ENCODE results near the gene MTERF2. TPM values are rescaled to one million over a fixed set of nuclear protein-coding genes. Genes with fewer than 3 reads are reported as not detected.

MTERF2 gene
- total and polyA plus RNA-seq, 4 donors, result 4.8 to 41.4 (median 14.1) TPM

DNA sequence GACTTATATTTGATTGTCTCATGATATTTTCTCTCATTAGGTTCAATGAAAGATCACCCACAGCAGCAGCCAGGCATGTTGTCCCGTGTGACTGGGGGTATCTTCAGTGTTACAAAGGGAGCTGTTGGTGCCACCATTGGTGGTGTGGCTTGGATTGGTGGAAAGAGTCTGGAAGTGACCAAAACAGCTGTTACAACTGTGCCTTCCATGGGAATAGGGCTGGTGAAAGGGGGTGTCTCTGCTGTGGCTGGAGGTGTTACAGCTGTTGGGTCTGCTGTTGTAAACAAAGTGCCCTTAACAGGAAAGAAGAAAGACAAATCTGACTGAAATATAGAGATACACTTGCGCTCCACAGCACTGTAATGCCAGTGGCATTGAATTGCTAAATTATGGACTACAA is 15.9 kb downstream of the MTERF2 start:
- H3K27ac ChIP-seq (ENCODE audit: low read depth in 1 of 2, low read length in 1 of 2), result no peak overlapping the region
- H3K36me3 ChIP-seq (ENCODE audit: control insufficient read depth in 4 of 4, insufficient read depth in 4 of 4, low read length in 4 of 4), result peaks cover 5 to 57% (median 14%) of the 10 kb centered on the region in 4 donors

GRCh38 chr12:106964526-106964925 is 22.4 kb downstream of the MTERF2 start:
- Histone ChIP-seq H3K27ac (ENCODE audit: low read depth in 1 of 2, low read length in 1 of 2) (no peak overlapping the region), H3K27me3 (ENCODE audit: control insufficient read depth in 3 of 3, insufficient read depth in 3 of 3, low read length in 2 of 3) (no peaks in the 10 kb centered on the region), H3K4me1 (ENCODE audit: control insufficient read depth in 5 of 5, insufficient read depth in 5 of 5, low read length in 5 of 5) (peaks cover 0 to 4% (median 0%) of the 10 kb centered on the region in 5 donors), H3K9me3 (ENCODE audit: control insufficient read depth in 4 of 4, insufficient read depth in 3 of 4, low read length in 3 of 4) (no peaks in the 10 kb centered on the region), H3K9ac (ENCODE audit: insufficient read depth in 1 of 2, low read length in 2 of 2) (no peak overlapping the region), H3K4me3 (no peak overlapping the region), H3K36me3 (ENCODE audit: control insufficient read depth in 4 of 4, insufficient read depth in 4 of 4, low read length in 4 of 4) (peaks cover 4 to 33% (median 8%) of the 10 kb centered on the region in 4 donors)
- no peak for DNase-seq
- no peak for TF ChIP-seq CTCF (IDR thresholded peaks at IDR 0.05; ENCODE audit: control extremely low read depth, extremely low read depth)
- no peak for ATAC-seq (ENCODE audit: insufficient read depth, low FRiP score)
- WGBS, 2 donors, result 81 to 88% methylated on average over 2 of the region's 2 CpGs

More for the DNA sequence above, 15.9 kb downstream of the MTERF2 start:
- Histone ChIP-seq H3K4me1 (ENCODE audit: control insufficient read depth in 5 of 5, insufficient read depth in 5 of 5, low read length in 5 of 5) (peaks cover 0 to 13% (median 5%) of the 10 kb centered on the region in 5 donors), H3K4me3 (no peak overlapping the region), H3K9ac (ENCODE audit: insufficient read depth in 1 of 2, low read length in 2 of 2) (no peak overlapping the region), H3K27me3 (ENCODE audit: control insufficient read depth in 3 of 3, insufficient read depth in 3 of 3, low read length in 2 of 3) (no peaks in the 10 kb centered on the region), H3K9me3 (ENCODE audit: control insufficient read depth in 4 of 4, insufficient read depth in 3 of 4, low read length in 3 of 4) (no peaks in the 10 kb centered on the region)
- 95% methylated on average over 2 of the region's 2 CpGs for WGBS, 2 donors
- ATAC-seq (ENCODE audit: insufficient read depth, low FRiP score) (no peak), DNase-seq (no peak)
- no peak for TF ChIP-seq CTCF (IDR thresholded peaks at IDR 0.05; ENCODE audit: control extremely low read depth, extremely low read depth)

DNA sequence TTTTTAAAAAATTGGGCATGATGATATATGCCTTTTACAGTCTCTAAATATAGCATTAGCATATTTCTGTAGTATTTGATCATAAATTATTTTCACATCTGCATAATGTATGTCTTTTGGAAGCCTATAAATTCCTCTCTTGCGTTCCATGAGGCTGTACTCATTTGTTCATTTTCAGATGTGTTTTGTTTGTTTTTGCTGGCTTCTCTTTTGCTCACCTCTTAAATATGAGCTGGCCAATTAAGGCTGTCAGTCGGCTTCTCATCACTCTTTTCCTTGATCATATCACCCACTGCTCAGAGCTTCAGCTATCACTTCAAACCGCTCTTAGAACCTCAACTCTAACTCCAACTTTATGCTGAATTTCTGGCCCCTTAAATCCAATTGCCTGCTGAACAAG is 24.7 kb downstream of the MTERF2 start:
- no peak overlapping the region for H3K27ac ChIP-seq (ENCODE audit: low read depth in 1 of 2, low read length in 1 of 2)
- H3K36me3 ChIP-seq (ENCODE audit: control insufficient read depth in 4 of 4, insufficient read depth in 4 of 4, low read length in 4 of 4), result peaks cover 3 to 21% (median 4%) of the 10 kb centered on the region in 4 donors
- H3K9ac ChIP-seq (ENCODE audit: insufficient read depth in 1 of 2, low read length in 2 of 2), result no peak overlapping the region
- H3K4me3 ChIP-seq, result no peak overlapping the region
- H3K27me3 ChIP-seq (ENCODE audit: control insufficient read depth in 3 of 3, insufficient read depth in 3 of 3, low read length in 2 of 3), result no peaks in the 10 kb centered on the region
- no peak for TF ChIP-seq CTCF (IDR thresholded peaks at IDR 0.05; ENCODE audit: control extremely low read depth, extremely low read depth)
- H3K9me3 ChIP-seq (ENCODE audit: control insufficient read depth in 4 of 4, insufficient read depth in 3 of 4, low read length in 3 of 4), result no peaks in the 10 kb centered on the region
- H3K4me1 ChIP-seq (ENCODE audit: control insufficient read depth in 5 of 5, insufficient read depth in 5 of 5, low read length in 5 of 5), result peaks cover 0 to 15% (median 8%) of the 10 kb centered on the region in 5 donors
- DNase-seq (no peak), ATAC-seq (ENCODE audit: insufficient read depth, low FRiP score) (no peak)
- 95 to 98% methylated on average over 3 of the region's 3 CpGs for WGBS, 2 donors

DNA sequence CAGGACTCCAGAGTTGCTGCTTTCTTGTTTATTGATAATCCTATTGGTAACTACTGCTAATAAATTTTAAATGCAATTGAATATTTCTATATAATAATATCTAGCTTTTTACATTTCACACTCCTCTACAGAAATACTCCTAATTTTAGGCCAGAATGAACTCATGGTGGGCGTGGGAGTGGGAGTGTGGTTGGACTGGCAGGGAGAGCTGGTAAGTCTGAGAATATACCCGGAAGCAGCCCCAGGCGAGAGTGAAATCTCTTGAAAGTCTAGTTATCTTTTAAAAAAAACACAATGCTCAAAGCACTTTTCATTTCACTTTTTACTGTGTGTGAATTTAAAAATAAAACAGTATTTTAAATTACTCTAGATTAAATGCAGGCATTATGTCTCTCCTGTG is 26.5 kb downstream of the MTERF2 start:
- Histone ChIP-seq H3K4me1 (ENCODE audit: control insufficient read depth in 5 of 5, insufficient read depth in 5 of 5, low read length in 5 of 5) (peaks cover 0 to 16% (median 8%) of the 10 kb centered on the region in 5 donors), H3K27me3 (ENCODE audit: control insufficient read depth in 3 of 3, insufficient read depth in 3 of 3, low read length in 2 of 3) (no peaks in the 10 kb centered on the region), H3K9me3 (ENCODE audit: control insufficient read depth in 4 of 4, insufficient read depth in 3 of 4, low read length in 3 of 4) (no peaks in the 10 kb centered on the region), H3K36me3 (ENCODE audit: control insufficient read depth in 4 of 4, insufficient read depth in 4 of 4, low read length in 4 of 4) (peaks cover 0 to 12% (median 3%) of the 10 kb centered on the region in 4 donors), H3K9ac (ENCODE audit: insufficient read depth in 1 of 2, low read length in 2 of 2) (no peak overlapping the region), H3K4me3 (no peak overlapping the region), H3K27ac (ENCODE audit: low read depth in 1 of 2, low read length in 1 of 2) (no peak overlapping the region)
- no peak for DNase-seq
- no peak for ATAC-seq (ENCODE audit: insufficient read depth, low FRiP score)
- TF ChIP-seq CTCF (IDR thresholded peaks at IDR 0.05; ENCODE audit: control extremely low read depth, extremely low read depth), result no peak
- WGBS, 2 donors, result 84 to 93% methylated on average over 3 of the region's 3 CpGs
